ENCODE results near the gene GLRA3.

GRCh38 chr4:174753021-174753420, 76.0 kb downstream of the GLRA3 start:
- TF ChIP-seq CTCF (IDR thresholded peaks at IDR 0.05), result no peak
- TF ChIP-seq EZH2 (IDR thresholded peaks at IDR 0.05), result no peak

Data from neural progenitor cell (in vitro differentiated cells).